ENCODE measurements around the gene LMOD3.

GRCh38 chr3:69142797-69143454 lies 20.5 kb upstream of the LMOD3 start:
- TF ChIP-seq, protein P1, sequence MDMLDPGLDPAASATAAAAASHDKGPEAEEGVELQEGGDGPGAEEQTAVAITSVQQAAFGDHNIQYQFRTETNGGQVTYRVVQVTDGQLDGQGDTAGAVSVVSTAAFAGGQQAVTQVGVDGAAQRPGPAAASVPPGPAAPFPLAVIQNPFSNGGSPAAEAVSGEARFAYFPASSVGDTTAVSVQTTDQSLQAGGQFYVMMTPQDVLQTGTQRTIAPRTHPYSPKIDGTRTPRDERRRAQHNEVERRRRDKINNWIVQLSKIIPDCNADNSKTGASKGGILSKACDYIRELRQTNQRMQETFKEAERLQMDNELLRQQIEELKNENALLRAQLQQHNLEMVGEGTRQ (IDR thresholded peaks at IDR 0.05): no peak
- TF ChIP-seq POLR2A (IDR thresholded peaks at IDR 0.05; ENCODE audit: low read length): no peak
- TF ChIP-seq, protein P2, sequence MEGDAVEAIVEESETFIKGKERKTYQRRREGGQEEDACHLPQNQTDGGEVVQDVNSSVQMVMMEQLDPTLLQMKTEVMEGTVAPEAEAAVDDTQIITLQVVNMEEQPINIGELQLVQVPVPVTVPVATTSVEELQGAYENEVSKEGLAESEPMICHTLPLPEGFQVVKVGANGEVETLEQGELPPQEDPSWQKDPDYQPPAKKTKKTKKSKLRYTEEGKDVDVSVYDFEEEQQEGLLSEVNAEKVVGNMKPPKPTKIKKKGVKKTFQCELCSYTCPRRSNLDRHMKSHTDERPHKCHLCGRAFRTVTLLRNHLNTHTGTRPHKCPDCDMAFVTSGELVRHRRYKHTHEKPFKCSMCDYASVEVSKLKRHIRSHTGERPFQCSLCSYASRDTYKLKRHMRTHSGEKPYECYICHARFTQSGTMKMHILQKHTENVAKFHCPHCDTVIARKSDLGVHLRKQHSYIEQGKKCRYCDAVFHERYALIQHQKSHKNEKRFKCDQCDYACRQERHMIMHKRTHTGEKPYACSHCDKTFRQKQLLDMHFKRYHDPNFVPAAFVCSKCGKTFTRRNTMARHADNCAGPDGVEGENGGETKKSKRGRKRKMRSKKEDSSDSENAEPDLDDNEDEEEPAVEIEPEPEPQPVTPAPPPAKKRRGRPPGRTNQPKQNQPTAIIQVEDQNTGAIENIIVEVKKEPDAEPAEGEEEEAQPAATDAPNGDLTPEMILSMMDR (IDR thresholded peaks at IDR 0.05): no peak
- no peak for TF ChIP-seq ESRRA (IDR thresholded peaks at IDR 0.05; ENCODE audit: borderline replicate concordance, low read length)
- no peak for TF ChIP-seq ZFP36 (IDR thresholded peaks at IDR 0.05; ENCODE audit: borderline replicate concordance, partially characterized antibody)
- no peak for TF ChIP-seq SMC3 (IDR thresholded peaks at IDR 0.05)
- TF ChIP-seq RAD21 (conservative IDR thresholded peaks at IDR 0.05 in 1 of 2, IDR thresholded peaks at IDR 0.05 in 1 of 2): no peak
- no peak for TF ChIP-seq CHD2 (IDR thresholded peaks at IDR 0.05; ENCODE audit: low read length, partially characterized antibody)
- TF ChIP-seq REST (IDR thresholded peaks at IDR 0.05): no peak
- no peak for TF ChIP-seq RARB (CRISPR knock-in tag; IDR thresholded peaks at IDR 0.05)
- TF ChIP-seq POLR2AphosphoS2 (conservative IDR thresholded peaks at IDR 0.05; ENCODE audit: low read length): no peak
- no peak for TF ChIP-seq CEBPB (IDR thresholded peaks at IDR 0.05)
- no peak for TF ChIP-seq NPAS2 (CRISPR knock-in tag; IDR thresholded peaks at IDR 0.05; ENCODE audit: borderline replicate concordance)
- no peak for TF ChIP-seq NFE2L2 (conservative IDR thresholded peaks at IDR 0.05; ENCODE audit: low read length)
